Panc1 (cell line): Measurements from ENCODE around the gene GPR37L1.

Experiments
- POLR2AphosphoS5 ChIP-seq: IDR thresholded peaks from 2 replicates; pipeline ENCODE4 v1.6.1; 2012; ENCODE audit warnings: mild to moderate bottlenecking, low read depth, low read length, moderate library complexity
- SIN3A ChIP-seq: IDR thresholded peaks from 2 replicates; pipeline ENCODE4 v1.6.1; 2012; ENCODE audit warnings: low read depth, mild to moderate bottlenecking, low read length, moderate library complexity, borderline replicate concordance; ENCODE audit not compliant: insufficient read depth
- TCF7L2 ChIP-seq: IDR thresholded peaks from 2 replicates; pipeline ENCODE4 v1.6.1; 2011; ENCODE audit warnings: mild to moderate bottlenecking, low read depth, low read length, inconsistent platforms
- TF ChIP-seq, protein P1 (sequence below): fragments of 450-650 bp; IDR thresholded peaks from 2 replicates; pipeline ENCODE4 v1.5.1; 2017; ENCODE audit warnings: mild to moderate bottlenecking
- TF ChIP-seq, protein P2 (sequence below), 2 experiments: IDR thresholded peaks; 2 replicates each; pipeline ENCODE4 v1.6.1; 2011 to 2012; ENCODE audit warnings: low read depth in 2 of 2, control low read depth in 1 of 2, low read length in 1 of 2, mild to moderate bottlenecking in 1 of 2, moderate library complexity in 1 of 2; ENCODE audit not compliant: insufficient read depth in 1 of 2

DNA sequence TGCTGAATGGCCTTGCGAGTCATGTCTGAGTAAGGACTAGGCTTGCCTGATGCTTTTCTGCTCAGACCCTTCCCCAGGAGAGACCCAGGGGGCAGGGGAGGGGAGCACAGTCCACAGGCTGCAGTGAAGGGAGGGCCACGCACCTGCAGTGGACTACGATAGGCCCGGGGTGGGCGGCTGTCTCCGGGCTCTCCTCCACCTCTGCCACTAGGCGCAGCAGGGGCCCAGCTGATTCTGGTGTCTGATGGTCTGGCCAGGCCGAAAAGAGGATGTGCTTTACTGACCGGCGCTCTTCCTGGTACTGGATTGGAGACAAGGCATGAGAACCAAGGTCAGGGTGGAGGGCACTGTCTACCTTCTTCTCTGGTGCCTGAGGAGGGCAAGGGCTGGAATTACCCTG lies 29.7 kb downstream of the GPR37L1 start:
- TF ChIP-seq, protein P1, sequence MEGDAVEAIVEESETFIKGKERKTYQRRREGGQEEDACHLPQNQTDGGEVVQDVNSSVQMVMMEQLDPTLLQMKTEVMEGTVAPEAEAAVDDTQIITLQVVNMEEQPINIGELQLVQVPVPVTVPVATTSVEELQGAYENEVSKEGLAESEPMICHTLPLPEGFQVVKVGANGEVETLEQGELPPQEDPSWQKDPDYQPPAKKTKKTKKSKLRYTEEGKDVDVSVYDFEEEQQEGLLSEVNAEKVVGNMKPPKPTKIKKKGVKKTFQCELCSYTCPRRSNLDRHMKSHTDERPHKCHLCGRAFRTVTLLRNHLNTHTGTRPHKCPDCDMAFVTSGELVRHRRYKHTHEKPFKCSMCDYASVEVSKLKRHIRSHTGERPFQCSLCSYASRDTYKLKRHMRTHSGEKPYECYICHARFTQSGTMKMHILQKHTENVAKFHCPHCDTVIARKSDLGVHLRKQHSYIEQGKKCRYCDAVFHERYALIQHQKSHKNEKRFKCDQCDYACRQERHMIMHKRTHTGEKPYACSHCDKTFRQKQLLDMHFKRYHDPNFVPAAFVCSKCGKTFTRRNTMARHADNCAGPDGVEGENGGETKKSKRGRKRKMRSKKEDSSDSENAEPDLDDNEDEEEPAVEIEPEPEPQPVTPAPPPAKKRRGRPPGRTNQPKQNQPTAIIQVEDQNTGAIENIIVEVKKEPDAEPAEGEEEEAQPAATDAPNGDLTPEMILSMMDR: no peak
- no peak for TF ChIP-seq SIN3A
- TF ChIP-seq, protein P2, sequence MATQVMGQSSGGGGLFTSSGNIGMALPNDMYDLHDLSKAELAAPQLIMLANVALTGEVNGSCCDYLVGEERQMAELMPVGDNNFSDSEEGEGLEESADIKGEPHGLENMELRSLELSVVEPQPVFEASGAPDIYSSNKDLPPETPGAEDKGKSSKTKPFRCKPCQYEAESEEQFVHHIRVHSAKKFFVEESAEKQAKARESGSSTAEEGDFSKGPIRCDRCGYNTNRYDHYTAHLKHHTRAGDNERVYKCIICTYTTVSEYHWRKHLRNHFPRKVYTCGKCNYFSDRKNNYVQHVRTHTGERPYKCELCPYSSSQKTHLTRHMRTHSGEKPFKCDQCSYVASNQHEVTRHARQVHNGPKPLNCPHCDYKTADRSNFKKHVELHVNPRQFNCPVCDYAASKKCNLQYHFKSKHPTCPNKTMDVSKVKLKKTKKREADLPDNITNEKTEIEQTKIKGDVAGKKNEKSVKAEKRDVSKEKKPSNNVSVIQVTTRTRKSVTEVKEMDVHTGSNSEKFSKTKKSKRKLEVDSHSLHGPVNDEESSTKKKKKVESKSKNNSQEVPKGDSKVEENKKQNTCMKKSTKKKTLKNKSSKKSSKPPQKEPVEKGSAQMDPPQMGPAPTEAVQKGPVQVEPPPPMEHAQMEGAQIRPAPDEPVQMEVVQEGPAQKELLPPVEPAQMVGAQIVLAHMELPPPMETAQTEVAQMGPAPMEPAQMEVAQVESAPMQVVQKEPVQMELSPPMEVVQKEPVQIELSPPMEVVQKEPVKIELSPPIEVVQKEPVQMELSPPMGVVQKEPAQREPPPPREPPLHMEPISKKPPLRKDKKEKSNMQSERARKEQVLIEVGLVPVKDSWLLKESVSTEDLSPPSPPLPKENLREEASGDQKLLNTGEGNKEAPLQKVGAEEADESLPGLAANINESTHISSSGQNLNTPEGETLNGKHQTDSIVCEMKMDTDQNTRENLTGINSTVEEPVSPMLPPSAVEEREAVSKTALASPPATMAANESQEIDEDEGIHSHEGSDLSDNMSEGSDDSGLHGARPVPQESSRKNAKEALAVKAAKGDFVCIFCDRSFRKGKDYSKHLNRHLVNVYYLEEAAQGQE (IDR thresholded peaks at IDR 0.05; ENCODE audit: insufficient read depth in 1 of 2, low read depth in 2 of 2, low read length in 1 of 2): no peak
- no peak for TF ChIP-seq POLR2AphosphoS5
- no peak for TF ChIP-seq TCF7L2
